Common myeloid progenitor, CD34-positive (primary cell): Measurements from ENCODE around the gene DNAJC2.

Source experiments
- CTCF ChIA-PET: fragments of 350-600 bp; sonication (Branson Sonifier 250); formaldehyde crosslinking; loops from one replicate; lab custom pipeline; 2021; ENCODE audit warnings: antibody characterized with exemption; lab: Charles Lee
- POLR2A ChIA-PET: fragments of 350-600 bp; sonication (Branson Sonifier 250); formaldehyde crosslinking; loops from one replicate; lab custom pipeline; 2021; ENCODE audit warnings: antibody characterized with exemption; lab: Charles Lee
- DNase-seq, 3 donors: peaks; one replicate each; pipeline versions ENCODE4 v3.0.0 to v3.0.0-alpha.2; 2013
- H3K27ac ChIP-seq, 2 experiments: 1 replicate in 1 of 2; 2 replicates in 1 of 2; pipeline ENCODE4 v1.7.0; 2013; ENCODE audit warnings: inconsistent platforms in 2 of 2, low read length in 2 of 2, mild to moderate bottlenecking in 2 of 2, low read depth in 1 of 2, moderate library complexity in 1 of 2; ENCODE audit not compliant: severe bottlenecking in 2 of 2, insufficient read depth in 1 of 2, poor library complexity in 1 of 2
- H3K27me3 ChIP-seq, 5 experiments: replicated peaks in 2 of 5; 1 replicate in 3 of 5; 2 replicates in 2 of 5; pipeline versions ENCODE4 v1.6.1 to v1.7.0; 2013; ENCODE audit warnings: low read length in 4 of 5, mild to moderate bottlenecking in 2 of 5, moderate library complexity in 2 of 5, inconsistent platforms in 1 of 5; ENCODE audit not compliant: insufficient read depth in 5 of 5, control insufficient read depth in 4 of 5
- H3K36me3 ChIP-seq, 4 experiments: 1 replicate in 2 of 4; 2 replicates in 2 of 4; pipeline versions ENCODE4 v1.6.1 to v1.7.0; 2013; ENCODE audit warnings: low read length in 3 of 4, control low read depth in 1 of 4, mild to moderate bottlenecking in 1 of 4; ENCODE audit not compliant: control insufficient read depth in 4 of 4, insufficient read depth in 4 of 4
- H3K4me1 ChIP-seq, 4 experiments: 1 replicate in 3 of 4; 2 replicates in 1 of 4; pipeline versions ENCODE4 v1.6.1 to v1.7.1; 2013; ENCODE audit warnings: low read length in 3 of 4, mild to moderate bottlenecking in 3 of 4, control low read depth in 1 of 4, inconsistent platforms in 1 of 4, moderate library complexity in 1 of 4; ENCODE audit not compliant: control insufficient read depth in 4 of 4, insufficient read depth in 4 of 4; ENCODE audit errors: control extremely low read depth in 1 of 4
- H3K4me3 ChIP-seq, 7 experiments: 1 replicate in 4 of 7; 2 replicates in 3 of 7; pipeline versions ENCODE4 v1.5.1 to v1.7.0; 2013; ENCODE audit warnings: mild to moderate bottlenecking in 7 of 7, low read length in 6 of 7, moderate library complexity in 6 of 7, inconsistent platforms in 2 of 7, low read depth in 2 of 7, control low read depth in 1 of 7; ENCODE audit not compliant: insufficient read depth in 4 of 7, control insufficient read depth in 1 of 7; ENCODE audit errors: extremely low read depth in 1 of 7
- H3K9me3 ChIP-seq, 5 experiments: 1 replicate in 4 of 5; 2 replicates in 1 of 5; pipeline versions ENCODE4 v1.6.1 to v1.7.1; 2013; ENCODE audit warnings: low read length in 4 of 5, mild to moderate bottlenecking in 2 of 5, inconsistent platforms in 1 of 5, low read depth in 1 of 5, moderate library complexity in 1 of 5; ENCODE audit not compliant: control insufficient read depth in 4 of 5, insufficient read depth in 2 of 5; ENCODE audit errors: control extremely low read depth in 1 of 5
- WGBS: methylation state at CpG from one replicate; pipeline ENCODE4 v1.1.5; 2013; ENCODE audit not compliant: insufficient coverage; 5-methylcytosine and 5-hydroxymethylcytosine counted together

Gene DNAJC2

GRCh38 chr7:103341466-103341865 lies 3.1 kb downstream of the DNAJC2 start:
- no peak overlapping the region for H3K27ac ChIP-seq
- ChIA-PET CTCF (no interaction called here), POLR2A (no interaction called here)
- peaks cover 10 to 22% (median 17%) of the 10 kb centered on the region in 4 experiments for H3K4me1 ChIP-seq
- 100% methylated on average over 1 of the region's 2 CpGs for WGBS
- H3K27me3 ChIP-seq = no peaks in the 10 kb centered on the region
- peaks cover 8 to 48% (median 25%) of the 10 kb centered on the region in 4 experiments for H3K36me3 ChIP-seq
- H3K9me3 ChIP-seq = no peaks in the 10 kb centered on the region
- no peak for DNase-seq
- no peak overlapping the region for H3K4me3 ChIP-seq

DNA sequence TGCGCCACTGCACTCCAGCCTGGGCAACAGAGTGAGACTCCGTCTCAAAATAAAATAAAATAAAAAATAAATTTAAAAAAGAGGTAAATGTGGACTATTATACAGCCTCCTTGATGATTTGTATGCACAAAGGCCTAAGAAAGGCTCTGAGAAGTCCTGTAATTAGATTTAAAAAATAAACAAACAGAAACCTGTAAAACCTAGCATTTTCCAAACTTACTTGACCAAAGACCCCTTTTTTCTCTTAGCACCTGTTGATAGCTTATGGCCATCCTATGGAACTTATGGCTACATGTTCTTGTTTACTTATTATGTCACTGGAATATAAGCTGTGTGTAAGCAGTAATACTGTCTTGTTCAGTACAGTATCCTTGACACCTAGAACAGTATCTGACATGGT lies 5.7 kb downstream of the DNAJC2 start:
- H3K27me3 ChIP-seq = no peaks in the 10 kb centered on the region
- no CpG with 5 or more reads among the region's 2 CpGs for WGBS
- H3K27ac ChIP-seq = no peak overlapping the region
- peaks cover 11 to 65% (median 37%) of the 10 kb centered on the region in 4 experiments for H3K36me3 ChIP-seq
- DNase-seq = no peak
- CTCF ChIA-PET = interaction anchor here (0.9 to 1.3 kb wide), 4 partner anchors 8 to 34 kb away, joined by 3 to 4 read pairs (median 3); partner anchors contain the start of gene PSMC2
- peaks cover 7 to 14% (median 11%) of the 10 kb centered on the region in 4 experiments for H3K4me1 ChIP-seq
- H3K9me3 ChIP-seq = no peaks in the 10 kb centered on the region
- POLR2A ChIA-PET = no interaction called here
- H3K4me3 ChIP-seq = no peak overlapping the region

GRCh38 chr7:103336761-103337160 lies 7.8 kb downstream of the DNAJC2 start:
- ChIA-PET POLR2A (no interaction called here), CTCF (no interaction called here)
- no peaks in the 10 kb centered on the region for H3K9me3 ChIP-seq
- peaks cover 0 to 7% (median 2%) of the 10 kb centered on the region in 4 experiments for H3K4me1 ChIP-seq
- no CpG with 5 or more reads among the region's 2 CpGs for WGBS
- H3K27ac ChIP-seq = no peak overlapping the region
- no peaks in the 10 kb centered on the region for H3K27me3 ChIP-seq
- H3K36me3 ChIP-seq = peaks cover 14 to 71% (median 45%) of the 10 kb centered on the region in 4 experiments
- DNase-seq = no peak
- no peak overlapping the region for H3K4me3 ChIP-seq

- ChIA-PET CTCF (no interaction called here), POLR2A (no interaction called here)
- DNase-seq = no peak
- Histone ChIP-seq H3K4me3 (no peak overlapping the region), H3K27ac (no peak overlapping the region), H3K36me3 (peaks cover 19 to 54% (median 40%) of the 10 kb centered on the region in 4 experiments), H3K27me3 (no peaks in the 10 kb centered on the region), H3K4me1 (no peaks in the 10 kb centered on the region), H3K9me3 (no peaks in the 10 kb centered on the region)
- 100% methylated on average over 4 of the region's 8 CpGs for WGBS
Measured at GRCh38 chr7:103325744-103326143, 18.8 kb downstream of the DNAJC2 start.

GRCh38 chr7:103317009-103317408 lies 27.6 kb downstream of the DNAJC2 start:
- no peaks in the 10 kb centered on the region for H3K4me1 ChIP-seq
- no peak for DNase-seq
- no peaks in the 10 kb centered on the region for H3K27me3 ChIP-seq
- no peak overlapping the region for H3K27ac ChIP-seq
- peaks cover 40 to 89% (median 59%) of the 10 kb centered on the region in 4 experiments for H3K36me3 ChIP-seq
- no peaks in the 10 kb centered on the region for H3K9me3 ChIP-seq
- CTCF ChIA-PET = interaction anchor here (0.6 kb wide), 1 partner anchor 16 kb away, joined by 3 read pairs; no protein-coding TSS in a partner anchor
- no peak overlapping the region for H3K4me3 ChIP-seq
- POLR2A ChIA-PET = interaction anchor here (0.6 to 0.8 kb wide), 2 partner anchors 17 to 1576 kb away, joined by 3 read pairs; no protein-coding TSS in a partner anchor

GRCh38 chr7:103316380-103316941 lies 28.1 kb downstream of the DNAJC2 start:
- Histone ChIP-seq H3K9me3 (no peaks in the 10 kb centered on the region), H3K4me1 (no peaks in the 10 kb centered on the region), H3K4me3 (no peak overlapping the region), H3K36me3 (peaks cover 38 to 91% (median 60%) of the 10 kb centered on the region in 4 experiments), H3K27me3 (no peaks in the 10 kb centered on the region), H3K27ac (no peak overlapping the region)
- no peak for DNase-seq
- ChIA-PET CTCF (interaction anchor here (1.3 kb wide), 1 partner anchor 12 kb away, joined by 3 read pairs; no protein-coding TSS in a partner anchor), POLR2A (interaction anchor here (0.6 kb wide), 1 partner anchor 1576 kb away, joined by 3 read pairs; no protein-coding TSS in a partner anchor)
- no CpG with 5 or more reads among the region's 2 CpGs for WGBS

GRCh38 chr7:103314852-103315251 lies 29.7 kb downstream of the DNAJC2 start:
- peaks cover 42 to 95% (median 66%) of the 10 kb centered on the region in 4 experiments for H3K36me3 ChIP-seq
- no peak overlapping the region for H3K4me3 ChIP-seq
- no peaks in the 10 kb centered on the region for H3K4me1 ChIP-seq
- no peak overlapping the region for H3K27ac ChIP-seq
- no peaks in the 10 kb centered on the region for H3K9me3 ChIP-seq
- ChIA-PET POLR2A (no interaction called here), CTCF (no interaction called here)
- WGBS = 100% methylated on average over 2 of the region's 2 CpGs
- no peak for DNase-seq
- no peaks in the 10 kb centered on the region for H3K27me3 ChIP-seq
